Chondrocyte (in vitro differentiated cells): ENCODE results near the gene E2F7. TPM values are rescaled to one million over a fixed set of nuclear protein-coding genes. Genes with fewer than 3 reads are reported as not detected.

ENCODE experiments used
- DNase-seq: peaks from one replicate; pipeline ENCODE4 v3.0.0; 2021; ENCODE audit warnings: mixed read lengths, low spot score
- H3K27ac Mint-ChIP-seq: one replicate; pipeline ENCODE4 v1.8.0; 2021; ENCODE audit warnings: mild to moderate bottlenecking, moderate library complexity, mixed read lengths; ENCODE audit not compliant: unreplicated experiment
- H3K27me3 Mint-ChIP-seq: 2 replicates; pipeline ENCODE4 v1.8.0; 2021; ENCODE audit warnings: low read depth, mixed read lengths
- H3K36me3 Mint-ChIP-seq: 2 replicates; pipeline ENCODE4 v1.8.0; 2021; ENCODE audit warnings: low read depth, mixed read lengths
- H3K4me1 Mint-ChIP-seq: 2 replicates; pipeline ENCODE4 v1.8.0; 2021; ENCODE audit warnings: low read depth, mild to moderate bottlenecking, mixed read lengths
- H3K4me3 Mint-ChIP-seq: one replicate; pipeline ENCODE4 v1.8.0; 2021; ENCODE audit warnings: mild to moderate bottlenecking, moderate library complexity, mixed read lengths; ENCODE audit not compliant: unreplicated experiment
- H3K9me3 Mint-ChIP-seq: 2 replicates; pipeline ENCODE4 v1.8.0; 2021; ENCODE audit warnings: low read depth, mixed read lengths
- CTCF ChIP-seq: fragments of 200-600 bp; sonication (generic); IDR thresholded peaks from 2 replicates; pipeline ENCODE4 v1.5.0; 2021; ENCODE audit warnings: antibody characterized with exemption, mild to moderate bottlenecking, moderate library complexity
- total RNA-seq: library from RNA; stranded (reverse); gene quantifications from 3 replicates; pipeline ENCODE4 v1.2.1, GENCODE V29; 2021

The E2F7 gene
- total RNA-seq, 1 donor from 2014 or later: 2.8 TPM

- Mint-ChIP-seq H3K27ac (no peak overlapping the region), H3K4me1 (peaks cover 16% of the 10 kb centered on the region), H3K27me3 (no peaks in the 10 kb centered on the region), H3K9me3 (no peaks in the 10 kb centered on the region), H3K4me3 (peak overlapping the region; percentile 80), H3K36me3 (no peaks in the 10 kb centered on the region)
- TF ChIP-seq CTCF: no peak
- DNase-seq: no peak
Observed at GRCh38 chr12:77064896-77065360, 441 bp downstream of the E2F7 start.

GRCh38 chr12:77062846-77063461 is 2.4 kb downstream of the E2F7 start:
- H3K9me3 Mint-ChIP-seq: no peaks in the 10 kb centered on the region
- no peaks in the 10 kb centered on the region for H3K27me3 Mint-ChIP-seq
- peak overlapping the region; percentile 28 for H3K27ac Mint-ChIP-seq
- no peak for DNase-seq
- H3K4me3 Mint-ChIP-seq: peak overlapping the region; percentile 19
- peaks cover 22% of the 10 kb centered on the region for H3K4me1 Mint-ChIP-seq
- TF ChIP-seq CTCF: no peak
- peaks cover 3% of the 10 kb centered on the region for H3K36me3 Mint-ChIP-seq

GRCh38 chr12:77062396-77062795 is 3.0 kb downstream of the E2F7 start:
- Mint-ChIP-seq H3K4me1 (peaks cover 22% of the 10 kb centered on the region), H3K27ac (no peak overlapping the region), H3K4me3 (no peak overlapping the region), H3K9me3 (no peaks in the 10 kb centered on the region), H3K27me3 (no peaks in the 10 kb centered on the region), H3K36me3 (peaks cover 3% of the 10 kb centered on the region)
- no peak for TF ChIP-seq CTCF
- DNase-seq: no peak

GRCh38 chr12:77060883-77061240 is 4.5 kb downstream of the E2F7 start:
- no peak for DNase-seq
- no peaks in the 10 kb centered on the region for H3K27me3 Mint-ChIP-seq
- peaks cover 17% of the 10 kb centered on the region for H3K4me1 Mint-ChIP-seq
- H3K36me3 Mint-ChIP-seq: peaks cover 3% of the 10 kb centered on the region
- H3K4me3 Mint-ChIP-seq: no peak overlapping the region
- H3K9me3 Mint-ChIP-seq: no peaks in the 10 kb centered on the region
- no peak for TF ChIP-seq CTCF
- H3K27ac Mint-ChIP-seq: no peak overlapping the region

GRCh38 chr12:77060136-77060882 is 5.1 kb downstream of the E2F7 start:
- peaks cover 3% of the 10 kb centered on the region for H3K36me3 Mint-ChIP-seq
- H3K27ac Mint-ChIP-seq: no peak overlapping the region

More at GRCh38 chr12:77060136-77060882, 5.1 kb downstream of the E2F7 start:
- Mint-ChIP-seq H3K4me1 (peaks cover 17% of the 10 kb centered on the region), H3K4me3 (no peak overlapping the region), H3K9me3 (no peaks in the 10 kb centered on the region), H3K27me3 (no peaks in the 10 kb centered on the region)
- no peak for DNase-seq
- TF ChIP-seq CTCF: no peak
